ENCODE results near the gene GRK5.

- TF ChIP-seq, protein P1, sequence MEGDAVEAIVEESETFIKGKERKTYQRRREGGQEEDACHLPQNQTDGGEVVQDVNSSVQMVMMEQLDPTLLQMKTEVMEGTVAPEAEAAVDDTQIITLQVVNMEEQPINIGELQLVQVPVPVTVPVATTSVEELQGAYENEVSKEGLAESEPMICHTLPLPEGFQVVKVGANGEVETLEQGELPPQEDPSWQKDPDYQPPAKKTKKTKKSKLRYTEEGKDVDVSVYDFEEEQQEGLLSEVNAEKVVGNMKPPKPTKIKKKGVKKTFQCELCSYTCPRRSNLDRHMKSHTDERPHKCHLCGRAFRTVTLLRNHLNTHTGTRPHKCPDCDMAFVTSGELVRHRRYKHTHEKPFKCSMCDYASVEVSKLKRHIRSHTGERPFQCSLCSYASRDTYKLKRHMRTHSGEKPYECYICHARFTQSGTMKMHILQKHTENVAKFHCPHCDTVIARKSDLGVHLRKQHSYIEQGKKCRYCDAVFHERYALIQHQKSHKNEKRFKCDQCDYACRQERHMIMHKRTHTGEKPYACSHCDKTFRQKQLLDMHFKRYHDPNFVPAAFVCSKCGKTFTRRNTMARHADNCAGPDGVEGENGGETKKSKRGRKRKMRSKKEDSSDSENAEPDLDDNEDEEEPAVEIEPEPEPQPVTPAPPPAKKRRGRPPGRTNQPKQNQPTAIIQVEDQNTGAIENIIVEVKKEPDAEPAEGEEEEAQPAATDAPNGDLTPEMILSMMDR (IDR thresholded peaks at IDR 0.05) = no peak
- TF ChIP-seq ZNF138 (CRISPR knock-in tag; conservative IDR thresholded peaks at IDR 0.05) (no peak), CREB1 (CRISPR knock-in tag; IDR thresholded peaks at IDR 0.05) (no peak), ZNF263 (CRISPR knock-in tag; IDR thresholded peaks at IDR 0.05; ENCODE audit: low read depth) (no peak), ZNF121 (CRISPR knock-in tag; IDR thresholded peaks at IDR 0.05) (no peak), TEAD4 (CRISPR knock-in tag; IDR thresholded peaks at IDR 0.05) (no peak), USF2 (CRISPR knock-in tag; IDR thresholded peaks at IDR 0.05) (no peak), ATF2 (CRISPR knock-in tag; IDR thresholded peaks at IDR 0.05; ENCODE audit: borderline replicate concordance, low read depth) (no peak), ZNF317 (CRISPR knock-in tag; IDR thresholded peaks at IDR 0.05; ENCODE audit: borderline replicate concordance, low read depth) (no peak)
- TF ChIP-seq, protein P2, sequence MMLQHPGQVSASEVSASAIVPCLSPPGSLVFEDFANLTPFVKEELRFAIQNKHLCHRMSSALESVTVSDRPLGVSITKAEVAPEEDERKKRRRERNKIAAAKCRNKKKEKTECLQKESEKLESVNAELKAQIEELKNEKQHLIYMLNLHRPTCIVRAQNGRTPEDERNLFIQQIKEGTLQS (CRISPR knock-in tag; conservative IDR thresholded peaks at IDR 0.05) = no peak
Measured at GRCh38 chr10:119166564-119166963, 40.8 kb upstream of the GRK5 start.
